H9 (cell line): ENCODE measurements around the gene TSGA10IP. TPM values are rescaled to one million over a fixed set of nuclear protein-coding genes. Genes with fewer than 3 reads are reported as not detected.

Source experiments
- DNase-seq: peaks from one replicate; pipeline ENCODE4 v3.0.0-alpha.2; 2017
- H2AFZ ChIP-seq: one replicate; pipeline ENCODE4 v1.6.1; 2013; ENCODE audit warnings: mild to moderate bottlenecking, low read length, control low read depth, moderate library complexity
- H2AK5ac ChIP-seq: 2 replicates; pipeline ENCODE4 v1.6.1; 2013; ENCODE audit warnings: low read length, control low read depth, mixed read lengths; ENCODE audit not compliant: insufficient read length
- H2BK120ac ChIP-seq: one replicate; pipeline ENCODE4 v1.6.1; 2013; ENCODE audit warnings: low read depth, mild to moderate bottlenecking, low read length, control low read depth, inconsistent platforms; ENCODE audit not compliant: poor library complexity, severe bottlenecking
- H2BK12ac ChIP-seq: 2 replicates; pipeline ENCODE4 v1.6.1; 2013; ENCODE audit warnings: low read length, control low read depth, mixed read lengths, low read depth; ENCODE audit not compliant: insufficient read length
- H2BK15ac ChIP-seq: 2 replicates; pipeline ENCODE4 v1.6.1; 2013; ENCODE audit warnings: low read depth, low read length, control low read depth
- H2BK20ac ChIP-seq: one replicate; pipeline ENCODE4 v1.6.1; 2013; ENCODE audit warnings: low read depth, mild to moderate bottlenecking, low read length, control low read depth, inconsistent platforms; ENCODE audit not compliant: poor library complexity, severe bottlenecking
- H2BK5ac ChIP-seq: 2 replicates; pipeline ENCODE4 v1.6.1; 2013; ENCODE audit warnings: low read length, control low read depth, mixed read lengths; ENCODE audit not compliant: insufficient read length
- H3K14ac ChIP-seq: 2 replicates; pipeline ENCODE4 v1.6.1; 2013; ENCODE audit warnings: low read length, control low read depth; ENCODE audit not compliant: insufficient read depth
- H3K18ac ChIP-seq: 2 replicates; pipeline ENCODE4 v1.6.1; 2013; ENCODE audit warnings: low read depth, mild to moderate bottlenecking, mixed read lengths, low read length, control low read depth; ENCODE audit not compliant: insufficient read length
- H3K23ac ChIP-seq: 2 replicates; pipeline ENCODE4 v1.6.1; 2013; ENCODE audit warnings: low read length, control low read depth, mixed read lengths, low read depth; ENCODE audit not compliant: insufficient read length
- H3K23me2 ChIP-seq: 2 replicates; pipeline ENCODE4 v1.6.1; 2013; ENCODE audit warnings: low read depth, mild to moderate bottlenecking, mixed read lengths, low read length, control low read depth; ENCODE audit not compliant: insufficient read length, poor library complexity, severe bottlenecking
- H3K27ac ChIP-seq: 2 replicates; pipeline ENCODE4 v1.5.1; 2013; ENCODE audit warnings: low read length, control low read depth, mixed read lengths, low read depth; ENCODE audit not compliant: insufficient read length
- H3K27me3 ChIP-seq: 2 replicates; pipeline ENCODE4 v1.6.1; 2013; ENCODE audit warnings: low read length, control low read depth, inconsistent platforms; ENCODE audit not compliant: insufficient read depth
- H3K4ac ChIP-seq: 2 replicates; pipeline ENCODE4 v1.6.1; 2013; ENCODE audit warnings: low read depth, mild to moderate bottlenecking, control low read depth, inconsistent platforms, low read length, moderate library complexity
- H3K4me1 ChIP-seq: 2 replicates; pipeline ENCODE4 v1.6.1; 2013; ENCODE audit warnings: low read length, control low read depth, inconsistent platforms; ENCODE audit not compliant: insufficient read depth
- H3K4me2 ChIP-seq: 2 replicates; pipeline ENCODE4 v1.6.1; 2013; ENCODE audit warnings: low read length, control low read depth, mixed read lengths; ENCODE audit not compliant: insufficient read length, insufficient read depth
- H3K56ac ChIP-seq: 2 replicates; pipeline ENCODE4 v1.6.1; 2013; ENCODE audit warnings: low read depth, mild to moderate bottlenecking, mixed read lengths, low read length, control low read depth; ENCODE audit not compliant: insufficient read length
- H3K79me1 ChIP-seq: 2 replicates; pipeline ENCODE4 v1.6.1; 2013; ENCODE audit warnings: low read depth, mild to moderate bottlenecking, moderate library complexity, low read length, control low read depth, inconsistent platforms; ENCODE audit not compliant: insufficient read depth, poor library complexity, severe bottlenecking
- H3K79me2 ChIP-seq: 2 replicates; pipeline ENCODE4 v1.6.1; 2013; ENCODE audit warnings: low read length, control low read depth, inconsistent platforms; ENCODE audit not compliant: insufficient read depth
- H3K9ac ChIP-seq: 2 replicates; pipeline ENCODE4 v1.6.1; 2013; ENCODE audit warnings: low read length, control low read depth, mixed read lengths; ENCODE audit not compliant: insufficient read length; ENCODE audit errors: extremely low read depth
- H3K9me3 ChIP-seq: one replicate; pipeline ENCODE4 v1.6.1; 2013; ENCODE audit warnings: low read depth, low read length, inconsistent platforms; ENCODE audit not compliant: control insufficient read depth
- H3T11ph ChIP-seq: one replicate; pipeline ENCODE4 v1.6.1; 2013; ENCODE audit warnings: mild to moderate bottlenecking, low read length, control low read depth, inconsistent platforms
- H4K20me1 ChIP-seq: one replicate; pipeline ENCODE4 v1.6.1; 2013; ENCODE audit not compliant: control insufficient read depth, insufficient read length, insufficient read depth
- H4K5ac ChIP-seq: 2 replicates; pipeline ENCODE4 v1.6.1; 2013; ENCODE audit warnings: low read depth, mild to moderate bottlenecking, mixed read lengths, low read length, control low read depth; ENCODE audit not compliant: insufficient read length
- H4K8ac ChIP-seq: replicated peaks from 2 replicates; pipeline ENCODE4 v1.6.1; 2013; ENCODE audit warnings: low read length, control low read depth, mixed read lengths, low read depth; ENCODE audit not compliant: insufficient read length
- H4K91ac ChIP-seq: 2 replicates; pipeline ENCODE4 v1.6.1; 2013; ENCODE audit warnings: low read depth, mild to moderate bottlenecking, moderate library complexity, mixed read lengths, low read length, control low read depth; ENCODE audit not compliant: insufficient read length
- H3K27ac Mint-ChIP-seq, 3 experiments: 2 replicates in 2 of 3; 3 replicates in 1 of 3; pipeline ENCODE4 v1.8.0; 2020 to 2021; ENCODE audit warnings: mixed read lengths in 3 of 3, mild to moderate bottlenecking in 1 of 3, moderate library complexity in 1 of 3
- H3K27me3 Mint-ChIP-seq: 2 replicates; pipeline ENCODE4 v1.8.0; 2021; ENCODE audit warnings: low read depth, mild to moderate bottlenecking, moderate library complexity, mixed read lengths
- H3K36me3 Mint-ChIP-seq, 3 experiments: 2 replicates in 2 of 3; 3 replicates in 1 of 3; pipeline ENCODE4 v1.8.0; 2020 to 2021; ENCODE audit warnings: low read depth in 3 of 3, mixed read lengths in 3 of 3; ENCODE audit not compliant: insufficient read depth in 1 of 3
- H3K4me1 Mint-ChIP-seq, 2 experiments: 2 replicates each; pipeline ENCODE4 v1.8.0; 2020; ENCODE audit warnings: mixed read lengths in 2 of 2
- H3K4me3 Mint-ChIP-seq, 2 experiments: 2 replicates in 1 of 2; 3 replicates in 1 of 2; pipeline ENCODE4 v1.8.0; 2020 to 2021; ENCODE audit warnings: mild to moderate bottlenecking in 2 of 2, mixed read lengths in 2 of 2, moderate library complexity in 1 of 2
- H3K9me3 Mint-ChIP-seq, 2 experiments: 2 replicates in 1 of 2; 3 replicates in 1 of 2; pipeline ENCODE4 v1.8.0; 2020; ENCODE audit warnings: mild to moderate bottlenecking in 2 of 2, mixed read lengths in 2 of 2, moderate library complexity in 1 of 2
- CTCF ChIP-seq: fragments of 200-600 bp; sonication (generic); conservative IDR thresholded peaks from 3 replicates; pipeline ENCODE4 v1.8.0; 2021; ENCODE audit warnings: antibody characterized with exemption, mild to moderate bottlenecking
- WGBS: extraction: QIAGEN DNeasy Blood & Tissue Kit; methylation state at CpG from one replicate; pipeline ENCODE4 v1.1.7; 2013; ENCODE audit warnings: missing lambda C conversion rate, low lambda C conversion rate, mixed read lengths; ENCODE audit not compliant: insufficient read length; ENCODE audit errors: extremely low coverage; 5-methylcytosine and 5-hydroxymethylcytosine counted together
- total RNA-seq: library from RNA; stranded (reverse); gene quantifications from 2 replicates; pipeline ENCODE4 v1.2.1, GENCODE V29; 2021

TSGA10IP gene
- total RNA-seq, 1 experiment from 2014 or later, result 2.2 TPM

GRCh38 chr11:65975771-65976170 is 30.5 kb downstream of the TSGA10IP start:
- Histone ChIP-seq H2AFZ (no peak overlapping the region), H3K23ac (no peak overlapping the region), H2AK5ac (no peak overlapping the region), H2BK15ac (no peak overlapping the region), H3K9me3 (no peaks in the 10 kb centered on the region), H3K4me2 (no peak overlapping the region), H4K5ac (no peak overlapping the region), H3K18ac (no peak overlapping the region), H3T11ph (no peak overlapping the region), H2BK20ac (no peak overlapping the region), H4K8ac (no peak overlapping the region), H3K79me2 (no peaks in the 10 kb centered on the region), H3K23me2 (no peaks in the 10 kb centered on the region), H3K27ac (no peak overlapping the region), H3K9ac (no peak overlapping the region), H3K79me1 (no peaks in the 10 kb centered on the region), H4K20me1 (no peaks in the 10 kb centered on the region), H3K14ac (no peak overlapping the region), H3K27me3 (no peaks in the 10 kb centered on the region), H2BK5ac (no peak overlapping the region), H2BK120ac (no peak overlapping the region), H3K4me1 (no peaks in the 10 kb centered on the region), H3K4ac (no peak overlapping the region), H3K56ac (no peak overlapping the region), H4K91ac (no peak overlapping the region), H2BK12ac (no peak overlapping the region)
- Mint-ChIP-seq H3K4me3 (peak overlapping the region in 1 of 2 experiments; percentile 6; a peak in 1 of 5 replicates), H3K36me3 (peaks cover 33 to 63% (median 60%) of the 10 kb centered on the region in 3 experiments; a peak in 6 of 7 replicates), H3K27ac (peak overlapping the region in 2 of 3 experiments; percentile 61 to 88; a peak in 4 of 7 replicates), H3K9me3 (no peaks in the 10 kb centered on the region), H3K4me1 (no peaks in the 10 kb centered on the region), H3K27me3 (no peaks in the 10 kb centered on the region; the same call in 1 of the 2 replicates)
- no peak for TF ChIP-seq CTCF
- no peak for DNase-seq
- no CpG with 5 or more reads among the region's 9 CpGs for WGBS
